ENCODE data around the gene PGAP6.
A peak's percentile ranks its signal among the peaks of the same experiment; 100 is the strongest.
"Not testable (repeated sequence)": the region's sequence is repeated elsewhere in the genome, so short reads cannot be mapped to it uniquely, and the experiment has no call there.

- not testable (repeated sequence) for TF ChIP-seq SPI1 (IDR thresholded peaks at IDR 0.05; ENCODE audit: low read depth, low read length); POLR2A (IDR thresholded peaks at IDR 0.05; ENCODE audit: low read depth, low read length); TAF1 (IDR thresholded peaks at IDR 0.05; ENCODE audit: low read depth, low read length); PAX5 (IDR thresholded peaks at IDR 0.05; ENCODE audit: insufficient read depth, low read length, severe bottlenecking)
- 0 out of 2 replicates have a peak, but pooled peaks have one; percentile 51 for TF ChIP-seq POLR2AphosphoS5 (IDR thresholded peaks at IDR 0.05; ENCODE audit: low read depth, low read length)
Measured at GRCh38 chr16:348495-348894, 33.3 kb downstream of the PGAP6 start.

Data from GM12891 (cell line).